ENCODE data around the gene UBTF.

UBTF gene

DNA sequence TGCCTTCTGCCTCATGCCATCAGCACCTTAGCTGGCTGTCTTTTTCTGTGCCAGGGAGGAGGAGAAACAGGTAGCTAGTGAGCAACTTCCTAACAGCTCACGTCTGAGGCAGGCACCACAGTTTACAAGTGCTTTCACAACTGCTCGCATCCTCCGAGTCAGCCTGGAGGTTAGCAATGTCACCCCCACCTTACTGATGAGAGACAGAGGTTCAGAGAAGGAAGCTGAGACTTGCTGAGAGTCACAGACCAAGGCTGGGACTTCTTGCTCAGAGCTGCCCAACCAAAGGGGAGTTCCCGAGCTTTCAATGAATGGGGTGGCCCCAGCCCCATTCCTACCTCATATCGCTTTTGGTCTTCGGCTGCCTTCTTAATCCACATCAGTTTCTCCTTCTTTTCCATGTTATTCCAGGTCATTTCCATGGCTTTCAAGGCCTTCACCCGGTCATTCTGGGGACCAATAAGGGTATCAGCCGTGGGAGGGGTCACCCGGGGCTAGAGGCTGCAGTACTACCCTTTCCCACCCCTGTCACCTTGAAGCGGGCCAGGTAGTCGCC is 9.6 kb downstream of the UBTF start:
- no peak overlapping the region for H2BK12ac ChIP-seq (ENCODE audit: low read length)
- H4K91ac ChIP-seq (ENCODE audit: low read depth, low read length), result no peak overlapping the region
- H3K23ac ChIP-seq (ENCODE audit: low read length), result no peak overlapping the region
- peaks cover 70 to 71% of the 10 kb centered on the region in 2 experiments for H3K36me3 ChIP-seq (ENCODE audit: control insufficient read depth in 1 of 2, insufficient read depth in 2 of 2, low read length in 2 of 2)
- no peak overlapping the region for H4K12ac ChIP-seq (ENCODE audit: low read depth, low read length)
- no peak overlapping the region for H4K8ac ChIP-seq (ENCODE audit: low read depth, low read length)
- no peaks in the 10 kb centered on the region for H3K27me3 ChIP-seq (ENCODE audit: insufficient read depth, low read length)
- no peak overlapping the region for H3K4ac ChIP-seq (ENCODE audit: low read depth, low read length)
- no peak overlapping the region for H2BK5ac ChIP-seq (ENCODE audit: low read depth, low read length, poor library complexity)
- H3K9me3 ChIP-seq (ENCODE audit: insufficient read depth, low read depth, low read length), result no peaks in the 10 kb centered on the region
- no peak overlapping the region for H3K14ac ChIP-seq (ENCODE audit: low read length)
- no peaks in the 10 kb centered on the region for H3K79me1 ChIP-seq (ENCODE audit: low read length)
- no peaks in the 10 kb centered on the region for H3K79me2 ChIP-seq (ENCODE audit: control insufficient read depth, insufficient read depth, low read length, poor library complexity)
- no peak overlapping the region for H3K4me2 ChIP-seq (ENCODE audit: low read length)
- no peak overlapping the region for H3K9ac ChIP-seq (ENCODE audit: low read length)
- H3K27ac ChIP-seq (ENCODE audit: low read depth, low read length), result no peak overlapping the region
- peaks cover 3 to 4% of the 10 kb centered on the region in 2 experiments for H3K4me1 ChIP-seq (ENCODE audit: control insufficient read depth in 1 of 2, insufficient read depth in 2 of 2, low read length in 2 of 2)
- H2AK5ac ChIP-seq (ENCODE audit: low read length), result no peak overlapping the region
- no CpG with 5 or more reads among the region's 11 CpGs for WGBS (ENCODE audit: extremely low coverage, insufficient coverage, insufficient read length)
- no peak overlapping the region for H2BK120ac ChIP-seq (ENCODE audit: insufficient read depth, low read length, poor library complexity)
- no peak overlapping the region for H3K4me3 ChIP-seq (ENCODE audit: low read depth, low read length)
- H3K18ac ChIP-seq (ENCODE audit: low read length), result no peak overlapping the region
- DNase-seq, result no peak
- no peak overlapping the region for H2AFZ ChIP-seq (ENCODE audit: insufficient read depth, low read length, poor library complexity)

DNA sequence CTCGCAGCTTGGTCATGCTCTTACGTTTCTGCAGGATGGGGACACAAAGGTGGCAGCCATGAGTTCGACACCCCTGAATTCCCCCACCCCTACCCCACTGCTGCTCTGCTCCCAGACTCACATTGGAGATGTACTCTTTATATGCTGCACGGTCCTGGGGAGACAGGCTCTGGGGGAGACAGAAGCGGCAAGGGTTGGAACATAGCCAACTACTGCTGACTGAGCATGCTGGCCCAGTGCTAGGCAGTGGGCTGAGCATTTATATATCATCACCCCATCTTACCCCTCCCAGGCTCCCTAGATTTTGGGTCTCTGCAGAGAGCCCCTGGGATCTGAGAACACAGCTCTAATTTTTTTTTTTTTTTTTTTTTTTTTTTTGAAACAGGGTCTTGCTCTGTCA is 11.7 kb downstream of the UBTF start:
- Histone ChIP-seq H3K36me3 (ENCODE audit: control insufficient read depth in 1 of 2, insufficient read depth in 2 of 2, low read length in 2 of 2) (peaks cover 52 to 54% of the 10 kb centered on the region in 2 experiments), H3K4me2 (ENCODE audit: low read length) (no peak overlapping the region), H2BK5ac (ENCODE audit: low read depth, low read length, poor library complexity) (no peak overlapping the region), H3K27me3 (ENCODE audit: insufficient read depth, low read length) (no peaks in the 10 kb centered on the region), H4K8ac (ENCODE audit: low read depth, low read length) (no peak overlapping the region), H3K4ac (ENCODE audit: low read depth, low read length) (no peak overlapping the region), H3K9me3 (ENCODE audit: insufficient read depth, low read depth, low read length) (no peaks in the 10 kb centered on the region), H3K18ac (ENCODE audit: low read length) (no peak overlapping the region), H2AK5ac (ENCODE audit: low read length) (no peak overlapping the region), H3K23ac (ENCODE audit: low read length) (no peak overlapping the region), H2BK120ac (ENCODE audit: insufficient read depth, low read length, poor library complexity) (no peak overlapping the region), H2BK12ac (ENCODE audit: low read length) (no peak overlapping the region), H3K79me2 (ENCODE audit: control insufficient read depth, insufficient read depth, low read length, poor library complexity) (no peaks in the 10 kb centered on the region), H3K4me1 (ENCODE audit: control insufficient read depth in 1 of 2, insufficient read depth in 2 of 2, low read length in 2 of 2) (peaks cover 3 to 4% of the 10 kb centered on the region in 2 experiments), H3K14ac (ENCODE audit: low read length) (no peak overlapping the region), H2AFZ (ENCODE audit: insufficient read depth, low read length, poor library complexity) (no peak overlapping the region), H4K91ac (ENCODE audit: low read depth, low read length) (no peak overlapping the region), H3K9ac (ENCODE audit: low read length) (no peak overlapping the region), H3K79me1 (ENCODE audit: low read length) (no peaks in the 10 kb centered on the region), H3K4me3 (ENCODE audit: low read depth, low read length) (no peak overlapping the region), H3K27ac (ENCODE audit: low read depth, low read length) (no peak overlapping the region), H4K12ac (ENCODE audit: low read depth, low read length) (no peak overlapping the region)
- WGBS (ENCODE audit: extremely low coverage, insufficient coverage, insufficient read length), result no CpG with 5 or more reads among the region's 5 CpGs
- DNase-seq, result no peak

DNA sequence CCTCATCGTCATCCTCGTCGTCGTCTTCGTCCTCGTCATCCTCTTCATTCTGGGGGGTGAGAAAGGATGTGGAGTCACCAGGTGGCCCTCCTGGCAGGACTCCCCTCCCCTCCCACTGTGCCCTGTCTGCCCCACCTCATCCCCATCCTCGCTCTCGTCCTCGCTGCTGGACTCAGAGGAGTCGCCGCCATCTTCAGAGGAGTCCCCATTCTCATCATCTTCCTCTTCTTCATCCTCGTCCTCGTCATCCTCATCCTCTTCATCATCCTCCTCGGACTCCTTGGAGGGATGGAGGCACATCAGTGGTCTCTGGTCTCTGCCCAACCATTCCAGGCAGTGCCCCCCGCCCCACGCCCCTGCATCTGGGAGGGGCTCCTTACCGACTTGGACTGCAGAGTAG is 12.2 kb downstream of the UBTF start:
- Histone ChIP-seq H3K79me1 (ENCODE audit: low read length) (no peaks in the 10 kb centered on the region), H3K4me2 (ENCODE audit: low read length) (no peak overlapping the region), H3K4me1 (ENCODE audit: control insufficient read depth in 1 of 2, insufficient read depth in 2 of 2, low read length in 2 of 2) (peaks cover 3 to 4% of the 10 kb centered on the region in 2 experiments), H2AK5ac (ENCODE audit: low read length) (no peak overlapping the region), H2BK5ac (ENCODE audit: low read depth, low read length, poor library complexity) (no peak overlapping the region), H2BK120ac (ENCODE audit: insufficient read depth, low read length, poor library complexity) (no peak overlapping the region), H3K9ac (ENCODE audit: low read length) (no peak overlapping the region), H3K23ac (ENCODE audit: low read length) (no peak overlapping the region), H4K91ac (ENCODE audit: low read depth, low read length) (no peak overlapping the region), H2AFZ (ENCODE audit: insufficient read depth, low read length, poor library complexity) (no peak overlapping the region), H3K27ac (ENCODE audit: low read depth, low read length) (no peak overlapping the region), H3K18ac (ENCODE audit: low read length) (no peak overlapping the region), H3K79me2 (ENCODE audit: control insufficient read depth, insufficient read depth, low read length, poor library complexity) (no peaks in the 10 kb centered on the region), H4K12ac (ENCODE audit: low read depth, low read length) (no peak overlapping the region), H3K4ac (ENCODE audit: low read depth, low read length) (no peak overlapping the region), H3K14ac (ENCODE audit: low read length) (no peak overlapping the region), H3K9me3 (ENCODE audit: insufficient read depth, low read depth, low read length) (no peaks in the 10 kb centered on the region), H3K4me3 (ENCODE audit: low read depth, low read length) (no peak overlapping the region), H2BK12ac (ENCODE audit: low read length) (no peak overlapping the region), H4K8ac (ENCODE audit: low read depth, low read length) (no peak overlapping the region), H3K27me3 (ENCODE audit: insufficient read depth, low read length) (no peaks in the 10 kb centered on the region), H3K36me3 (ENCODE audit: control insufficient read depth in 1 of 2, insufficient read depth in 2 of 2, low read length in 2 of 2) (peaks cover 48 to 51% of the 10 kb centered on the region in 2 experiments)
- no peak for DNase-seq
- 100% methylated on average over 3 of the region's 17 CpGs for WGBS (ENCODE audit: extremely low coverage, insufficient coverage, insufficient read length)

DNA sequence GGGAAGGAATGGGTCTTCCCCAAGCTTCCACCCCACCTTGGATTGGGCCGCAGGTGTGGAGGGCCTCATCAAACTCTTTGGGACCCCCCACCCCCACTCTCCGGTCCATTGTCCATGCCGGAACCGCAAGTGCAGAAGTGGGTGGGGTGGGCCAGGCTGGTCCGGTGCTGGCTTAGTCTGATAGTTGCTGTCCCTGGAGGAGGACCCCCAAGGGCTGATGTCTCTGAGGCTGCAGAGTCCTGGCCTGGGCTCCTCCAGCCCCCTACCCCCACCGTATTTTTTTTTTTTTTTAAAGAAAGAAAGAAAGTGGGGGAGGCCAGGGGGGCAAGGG is 12.7 kb downstream of the UBTF start:
- H4K8ac ChIP-seq (ENCODE audit: low read depth, low read length), result no peak overlapping the region
- H2BK120ac ChIP-seq (ENCODE audit: insufficient read depth, low read length, poor library complexity), result no peak overlapping the region
- H2BK5ac ChIP-seq (ENCODE audit: low read depth, low read length, poor library complexity), result no peak overlapping the region
- H3K36me3 ChIP-seq (ENCODE audit: control insufficient read depth in 1 of 2, insufficient read depth in 2 of 2, low read length in 2 of 2), result peaks cover 47 to 50% of the 10 kb centered on the region in 2 experiments
- no peak overlapping the region for H3K4me3 ChIP-seq (ENCODE audit: low read depth, low read length)
- no peaks in the 10 kb centered on the region for H3K27me3 ChIP-seq (ENCODE audit: insufficient read depth, low read length)
- no peaks in the 10 kb centered on the region for H3K9me3 ChIP-seq (ENCODE audit: insufficient read depth, low read depth, low read length)
- H4K12ac ChIP-seq (ENCODE audit: low read depth, low read length), result no peak overlapping the region
- H3K4me2 ChIP-seq (ENCODE audit: low read length), result no peak overlapping the region
- no peaks in the 10 kb centered on the region for H3K79me1 ChIP-seq (ENCODE audit: low read length)
- H3K27ac ChIP-seq (ENCODE audit: low read depth, low read length), result no peak overlapping the region
- H2BK12ac ChIP-seq (ENCODE audit: low read length), result no peak overlapping the region
- DNase-seq, result no peak
- no peak overlapping the region for H2AK5ac ChIP-seq (ENCODE audit: low read length)
- no CpG with 5 or more reads among the region's 6 CpGs for WGBS (ENCODE audit: extremely low coverage, insufficient coverage, insufficient read length)
- H3K23ac ChIP-seq (ENCODE audit: low read length), result no peak overlapping the region
- H2AFZ ChIP-seq (ENCODE audit: insufficient read depth, low read length, poor library complexity), result no peak overlapping the region
- no peak overlapping the region for H3K18ac ChIP-seq (ENCODE audit: low read length)
- H3K9ac ChIP-seq (ENCODE audit: low read length), result no peak overlapping the region
- H4K91ac ChIP-seq (ENCODE audit: low read depth, low read length), result no peak overlapping the region
- no peaks in the 10 kb centered on the region for H3K79me2 ChIP-seq (ENCODE audit: control insufficient read depth, insufficient read depth, low read length, poor library complexity)
- H3K14ac ChIP-seq (ENCODE audit: low read length), result no peak overlapping the region
- H3K4ac ChIP-seq (ENCODE audit: low read depth, low read length), result no peak overlapping the region
- peaks cover 3 to 4% of the 10 kb centered on the region in 2 experiments for H3K4me1 ChIP-seq (ENCODE audit: control insufficient read depth in 1 of 2, insufficient read depth in 2 of 2, low read length in 2 of 2)

Data from trophoblast cell (in vitro differentiated cells and primary cell).